CD4-positive, alpha-beta T cell treated with Interferon gamma for 1 hour (primary cell): ENCODE data around the gene RTRAF.
A peak's percentile ranks its signal among the peaks of the same experiment; 100 is the strongest.

Experiments
- DNase-seq: peaks from one replicate; pipeline ENCODE4 v3.0.0-alpha.2; 2020

RTRAF gene

DNA sequence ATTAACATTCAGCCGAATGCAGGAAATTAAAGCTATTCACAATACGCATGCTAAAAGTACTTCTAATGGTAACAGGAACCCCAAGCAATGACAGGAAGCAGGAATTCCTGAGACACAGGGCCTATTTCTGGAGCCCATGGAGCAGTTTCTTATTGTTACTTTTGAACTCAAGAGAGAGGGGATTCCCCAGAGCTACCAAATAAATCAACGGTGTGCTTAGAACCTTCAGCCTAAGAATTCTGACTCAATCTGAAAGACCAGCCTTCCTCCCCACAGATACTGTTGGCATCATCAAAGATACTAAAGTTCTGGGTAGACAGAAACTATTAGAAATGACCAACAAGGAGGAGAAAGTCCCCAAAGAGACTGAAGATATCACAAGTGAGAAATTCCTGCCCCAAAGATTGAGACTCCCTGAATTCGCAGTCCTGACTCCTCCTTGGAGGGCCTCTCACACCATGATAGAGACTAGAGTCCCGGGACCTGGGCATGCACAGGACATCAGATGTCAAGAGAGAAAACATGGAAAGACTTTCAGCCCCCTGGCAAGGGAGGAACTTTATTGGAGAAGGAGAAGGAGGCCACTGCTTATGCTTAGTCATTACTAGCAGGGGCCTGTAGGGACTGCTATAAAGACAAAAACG is 32.7 kb downstream of the RTRAF start:
- DNase-seq: no peak

GRCh38 chr14:52023518-52023917 is 34.2 kb downstream of the RTRAF start:
- DNase-seq: no peak

- DNase-seq: no peak
These were observed 36.0 kb downstream of the RTRAF start for GRCh38 chr14:52025310-52025709.

- no peak for DNase-seq
These were observed 36.8 kb downstream of the RTRAF start for GRCh38 chr14:52026017-52026660.

DNA sequence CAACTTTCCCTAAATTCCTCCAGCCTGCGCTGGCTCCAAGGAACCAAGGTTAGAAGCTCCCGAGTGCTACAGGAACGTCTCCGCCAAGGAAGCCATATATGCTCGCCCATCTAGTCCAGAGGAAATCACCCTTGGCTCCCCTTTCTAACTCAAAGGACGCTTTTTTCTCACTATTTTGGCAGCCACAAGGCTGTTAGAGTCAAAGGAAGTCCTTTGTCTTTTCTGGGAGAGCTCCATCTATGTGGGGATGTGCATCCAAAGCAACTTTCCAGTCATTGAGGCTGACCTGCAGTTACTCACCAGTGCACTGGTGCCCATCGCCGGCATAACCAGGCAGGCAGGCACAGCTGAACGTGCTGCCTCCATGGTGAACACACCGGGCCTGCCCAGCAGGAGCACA is 37.6 kb downstream of the RTRAF start:
- DNase-seq: no peak

DNA sequence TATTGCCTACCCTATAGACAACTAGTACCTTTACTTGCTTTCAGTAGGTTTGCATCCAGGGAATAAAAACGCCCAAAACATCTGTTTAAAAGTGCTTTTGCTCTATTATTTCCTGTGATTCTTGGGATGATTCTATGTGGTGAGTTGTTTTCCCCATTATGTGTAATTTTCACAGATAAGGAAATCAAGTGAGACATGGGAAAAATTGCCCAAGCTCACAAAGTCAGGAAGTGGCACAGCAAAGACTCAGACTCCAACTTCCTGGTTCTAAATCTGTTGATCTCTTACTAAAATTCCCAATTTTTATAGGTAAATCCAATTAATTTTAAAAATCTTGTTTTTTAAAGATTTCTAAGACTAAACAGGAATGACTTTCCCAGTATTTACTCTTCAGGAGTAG is 40.5 kb downstream of the RTRAF start:
- DNase-seq: no peak

- no peak for DNase-seq
These were observed 42.4 kb downstream of the RTRAF start for GRCh38 chr14:52031781-52032180.

- DNase-seq: no peak
These were observed 43.0 kb downstream of the RTRAF start for GRCh38 chr14:52032204-52032801.

GRCh38 chr14:52033101-52033642 is 43.8 kb downstream of the RTRAF start:
- no peak for DNase-seq

- DNase-seq: no peak
These were observed 49.9 kb downstream of the RTRAF start for GRCh38 chr14:52039124-52039815.

GRCh38 chr14:52040598-52040997 is 51.3 kb downstream of the RTRAF start:
- no peak for DNase-seq

DNA sequence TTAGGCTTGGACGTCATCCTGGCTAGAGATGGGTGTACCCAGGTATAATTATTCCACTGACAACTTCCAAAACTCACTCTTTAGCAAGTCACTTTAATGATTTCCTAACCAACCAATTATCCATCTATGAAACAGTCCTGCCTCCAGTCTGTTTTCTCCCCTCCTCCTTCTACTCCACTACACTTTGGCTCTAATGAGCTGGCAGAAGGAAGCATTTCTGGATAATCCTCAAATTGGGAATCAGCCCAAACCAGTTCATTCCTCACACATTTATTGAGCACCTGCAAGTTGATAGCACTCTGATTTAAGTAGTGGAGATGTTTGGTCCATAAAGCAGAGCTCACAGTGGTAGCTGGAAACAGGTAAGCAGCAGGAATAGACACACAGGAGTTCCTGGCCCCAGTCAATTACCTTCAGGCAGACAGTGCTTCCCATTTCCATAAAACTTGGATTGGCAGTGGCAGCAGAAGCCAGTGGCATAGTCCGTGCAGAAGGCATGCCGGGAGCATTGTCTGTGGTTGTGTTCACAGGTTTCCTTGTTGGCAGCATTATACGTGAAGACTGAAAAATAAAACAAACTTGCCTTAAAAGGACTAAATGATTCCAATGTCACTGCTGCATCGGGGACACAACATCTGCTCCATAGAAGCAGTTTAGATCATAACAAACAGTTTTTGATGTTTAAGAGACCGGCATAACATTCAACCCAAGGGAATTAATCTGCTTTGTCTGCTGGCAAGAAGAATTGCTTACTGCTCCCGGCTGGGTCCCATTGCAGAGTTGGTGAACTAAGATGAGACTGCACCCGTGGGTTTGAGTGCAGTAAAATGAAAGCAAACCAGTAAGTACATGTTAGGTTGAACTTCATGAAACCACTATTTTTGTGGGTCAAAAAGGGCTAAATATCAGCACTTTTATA is 53.3 kb downstream of the RTRAF start:
- DNase-seq: no peak

GRCh38 chr14:52043690-52044089 is 54.3 kb downstream of the RTRAF start:
- peak; percentile 9 for DNase-seq

DNA sequence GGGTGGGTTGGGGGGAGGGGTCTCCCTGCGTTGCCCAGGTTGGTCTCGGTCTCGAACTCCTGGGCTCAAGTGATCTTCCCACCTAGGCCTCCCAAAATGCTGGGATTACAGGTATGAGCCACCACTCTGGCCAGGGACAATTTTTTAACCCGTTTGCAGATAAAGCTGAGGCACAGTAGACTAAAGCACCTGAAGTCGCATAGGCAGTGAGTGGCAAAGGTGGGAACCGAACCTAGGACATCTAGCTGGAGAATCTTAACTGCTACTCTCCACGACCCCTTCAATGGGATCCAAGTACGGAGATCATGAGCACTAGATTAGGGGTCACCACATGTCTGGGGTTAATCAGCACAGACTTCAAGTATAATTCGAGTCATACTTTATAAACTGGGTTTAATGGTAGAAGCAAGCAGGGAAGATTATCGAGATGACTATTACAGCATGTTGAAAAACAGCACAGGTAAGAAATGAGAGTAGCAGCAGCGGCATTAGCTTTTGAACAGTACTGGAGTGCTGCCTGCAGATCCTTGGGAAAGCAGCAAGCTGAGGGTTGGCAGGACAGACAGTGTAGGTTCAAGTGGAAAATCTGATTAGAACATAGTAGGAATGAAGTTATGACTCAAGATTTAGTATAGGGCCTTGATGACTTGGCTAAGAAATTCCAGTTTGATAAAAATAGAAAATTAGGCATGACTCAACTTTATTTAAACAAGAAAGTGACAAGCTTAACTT is 55.6 kb downstream of the RTRAF start:
- DNase-seq: no peak

DNA sequence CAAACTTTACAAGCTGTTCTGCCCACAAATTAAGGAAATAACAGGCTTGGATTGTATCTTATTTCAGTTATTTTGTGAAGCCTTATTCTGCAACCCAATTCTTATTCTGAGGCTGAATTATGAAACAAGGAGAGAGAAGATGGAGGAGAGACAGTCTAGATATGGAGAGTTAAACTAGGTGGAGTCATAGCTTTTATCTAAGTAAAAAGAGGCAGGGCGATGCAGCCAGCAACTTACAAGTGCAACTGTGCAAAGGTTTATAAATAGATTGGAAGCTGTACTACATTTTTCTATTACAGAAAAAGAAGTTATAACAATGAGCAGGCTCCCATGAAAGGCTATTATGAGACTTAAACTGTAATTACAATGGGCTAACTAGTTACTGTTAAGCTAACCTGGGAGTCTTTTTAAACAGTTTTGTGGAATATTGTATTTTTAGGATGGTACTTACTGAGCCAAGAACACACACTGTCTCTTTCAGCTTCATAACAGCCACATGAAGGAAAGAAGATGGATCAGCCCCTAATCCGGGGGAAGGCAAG is 57.1 kb downstream of the RTRAF start:
- no peak for DNase-seq

DNA sequence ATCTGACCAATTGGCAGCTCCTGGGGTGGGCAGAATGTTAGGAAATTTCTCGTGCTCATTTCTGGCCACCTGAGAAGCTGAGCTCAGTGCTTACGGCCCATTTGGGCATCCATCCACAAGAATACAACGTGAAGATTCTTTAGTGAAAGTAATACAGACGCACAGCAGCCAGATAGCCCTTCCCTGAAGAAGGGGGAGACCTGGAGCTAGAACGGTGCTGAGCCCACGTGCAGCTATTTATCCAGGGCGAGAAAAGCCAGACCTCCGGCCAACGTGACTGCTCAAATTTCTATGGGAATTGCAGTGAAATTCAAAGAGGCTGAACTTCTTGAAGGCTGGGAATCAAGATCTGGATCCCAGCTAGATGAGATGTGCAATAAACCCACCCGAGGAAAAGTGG is 58.8 kb downstream of the RTRAF start:
- DNase-seq: no peak

GRCh38 chr14:52048641-52049204 is 59.4 kb downstream of the RTRAF start:
- no peak for DNase-seq

GRCh38 chr14:52049271-52049670 is 59.9 kb downstream of the RTRAF start:
- DNase-seq: no peak

DNA sequence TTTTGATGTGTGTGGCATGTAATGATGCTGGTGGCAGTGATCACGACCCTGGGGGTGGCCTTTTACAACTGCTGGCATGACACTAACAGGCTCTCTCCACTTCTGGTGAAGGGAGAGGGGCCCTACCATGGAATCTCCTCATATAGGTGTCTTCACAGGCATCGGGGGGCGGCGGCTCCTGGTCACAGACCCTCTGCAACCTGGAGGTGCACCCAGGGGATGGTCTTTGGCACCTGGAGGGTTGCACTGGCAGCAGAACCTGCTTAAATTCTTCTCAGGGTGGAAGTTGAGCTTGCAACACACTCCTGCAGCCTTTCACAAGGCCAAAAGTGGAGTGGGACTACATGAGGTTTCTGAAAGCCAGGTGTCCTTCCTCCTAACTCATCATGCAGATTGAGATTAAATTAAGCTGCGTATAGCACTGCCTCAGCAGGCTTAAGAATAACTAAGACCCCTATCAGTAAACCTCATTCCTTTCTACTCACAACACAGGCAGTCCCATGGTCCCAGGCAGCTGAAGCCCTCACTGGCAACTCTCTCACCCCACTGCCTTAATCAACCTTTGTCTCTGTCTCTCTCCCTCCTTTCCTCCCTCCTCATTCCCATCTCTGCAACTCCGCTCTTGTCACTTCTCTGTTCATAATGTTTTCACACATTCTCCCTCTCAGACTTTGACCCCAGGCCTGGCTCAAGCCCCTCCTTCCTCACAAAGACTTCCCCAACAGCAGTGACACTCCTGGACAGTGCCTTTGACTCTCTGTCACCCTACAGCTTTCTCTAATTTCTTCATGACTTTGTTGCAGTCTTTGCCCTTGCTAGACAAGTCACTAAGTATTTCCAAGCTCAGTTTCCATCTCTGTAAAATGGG is 60.6 kb downstream of the RTRAF start:
- DNase-seq: no peak

- DNase-seq: no peak
These were observed 61.9 kb downstream of the RTRAF start for GRCh38 chr14:52051251-52051650.
